ENCODE measurements around the gene BIRC3.
"Not testable (repeated sequence)": the region's sequence is repeated elsewhere in the genome, so short reads cannot be mapped to it uniquely, and the experiment has no call there.

Gene BIRC3

GRCh38 chr11:102295045-102295444 is 22.2 kb upstream of the BIRC3 start:
- DNase-seq (ENCODE audit: low read depth): no peak

- DNase-seq (ENCODE audit: low read depth): not testable (repeated sequence)
These were observed 20.5 kb upstream of the BIRC3 start for GRCh38 chr11:102296757-102297156.

- DNase-seq (ENCODE audit: low read depth): not testable (repeated sequence)
These were observed 16.4 kb upstream of the BIRC3 start for GRCh38 chr11:102300837-102301236.

- no peak for DNase-seq (ENCODE audit: low read depth)
These were observed 15.0 kb upstream of the BIRC3 start for GRCh38 chr11:102302241-102302640.

- no peak for DNase-seq (ENCODE audit: low read depth)
These were observed 12.6 kb upstream of the BIRC3 start for GRCh38 chr11:102304686-102305085.

- no peak for DNase-seq (ENCODE audit: low read depth)
These were observed 11.8 kb upstream of the BIRC3 start for GRCh38 chr11:102305352-102306047.

GRCh38 chr11:102306048-102306597 is 11.2 kb upstream of the BIRC3 start:
- no peak for DNase-seq (ENCODE audit: low read depth)

GRCh38 chr11:102306817-102307726 is 10.2 kb upstream of the BIRC3 start:
- DNase-seq (ENCODE audit: low read depth): no peak

- no peak for DNase-seq (ENCODE audit: low read depth)
These were observed 9.6 kb upstream of the BIRC3 start for GRCh38 chr11:102307727-102308038.

- no peak for DNase-seq (ENCODE audit: low read depth)
These were observed 7.4 kb upstream of the BIRC3 start for GRCh38 chr11:102309621-102310541.

- no peak for DNase-seq (ENCODE audit: low read depth)
These were observed 4.6 kb upstream of the BIRC3 start for GRCh38 chr11:102312667-102313066.

GRCh38 chr11:102313238-102313940 is 3.9 kb upstream of the BIRC3 start:
- no peak for DNase-seq (ENCODE audit: low read depth)

GRCh38 chr11:102314784-102315183 is 2.5 kb upstream of the BIRC3 start:
- DNase-seq (ENCODE audit: low read depth): no peak

GRCh38 chr11:102316346-102316904 is 859 bp upstream of the BIRC3 start:
- no peak for DNase-seq (ENCODE audit: low read depth)

- no peak for DNase-seq (ENCODE audit: low read depth)
These were observed 452 bp downstream of the BIRC3 start for GRCh38 chr11:102317768-102318103.

GRCh38 chr11:102318469-102318868 is 1.2 kb downstream of the BIRC3 start:
- DNase-seq (ENCODE audit: low read depth): no peak

- no peak for DNase-seq (ENCODE audit: low read depth)
These were observed 2.3 kb downstream of the BIRC3 start for GRCh38 chr11:102319544-102319943.

GRCh38 chr11:102320188-102320587 is 2.9 kb downstream of the BIRC3 start:
- DNase-seq (ENCODE audit: low read depth): no peak

- DNase-seq (ENCODE audit: low read depth): no peak
These were observed 3.4 kb downstream of the BIRC3 start for GRCh38 chr11:102320679-102321078.

- DNase-seq (ENCODE audit: low read depth): no peak
These were observed 5.3 kb downstream of the BIRC3 start for GRCh38 chr11:102322560-102322959.

- DNase-seq (ENCODE audit: low read depth): peak; percentile 73
These were observed 6.4 kb downstream of the BIRC3 start for GRCh38 chr11:102323542-102324251.

Measured in stromal cell of bone marrow (primary cell).